SK-N-SH treated with all-trans-retinoic acid at 6 μM for 48 hours (cell line): ENCODE data around the gene C8B.

Source experiments
- BACH2 ChIP-seq: fragments of 250-450 bp; sonication (Bioruptor Pico); IDR thresholded peaks from 2 replicates; pipeline ENCODE4 v1.9.0; 2021; ENCODE audit warnings: mild to moderate bottlenecking, borderline replicate concordance
- CREB5 ChIP-seq: fragments of 250-450 bp; sonication (Bioruptor Pico); IDR thresholded peaks from 2 replicates; pipeline ENCODE4 v1.5.1; 2020; ENCODE audit warnings: low read depth, mild to moderate bottlenecking, moderate library complexity
- PATZ1 ChIP-seq: fragments of 250-450 bp; sonication (Bioruptor Pico); IDR thresholded peaks from 2 replicates; pipeline ENCODE4 v1.8.0; 2020; ENCODE audit warnings: mild to moderate bottlenecking, moderate library complexity, borderline replicate concordance
- RARB ChIP-seq: fragments of 250-450 bp; sonication (Bioruptor Pico); IDR thresholded peaks from 2 replicates; pipeline ENCODE4 v1.8.0; 2021; ENCODE audit warnings: mild to moderate bottlenecking, moderate library complexity
- SNAI2 ChIP-seq: fragments of 250-450 bp; sonication (Bioruptor Pico); IDR thresholded peaks from 2 replicates; pipeline ENCODE4 v1.5.0; 2020; ENCODE audit warnings: mild to moderate bottlenecking, moderate library complexity
- TCF4 ChIP-seq: fragments of 250-450 bp; sonication (Bioruptor Pico); IDR thresholded peaks from 2 replicates; pipeline ENCODE4 v1.8.0; 2021; ENCODE audit warnings: mild to moderate bottlenecking, moderate library complexity, borderline replicate concordance
- ZFP30 ChIP-seq: fragments of 450-650 bp; formaldehyde crosslinking; IDR thresholded peaks from 2 replicates; pipeline ENCODE4 v1.5.0; 2022; ENCODE audit warnings: mild to moderate bottlenecking, moderate library complexity
- ZNF8 ChIP-seq: fragments of 450-650 bp; formaldehyde crosslinking; IDR thresholded peaks from 2 replicates; pipeline ENCODE4 v1.5.0; 2020; ENCODE audit warnings: mild to moderate bottlenecking, moderate library complexity

GRCh38 chr1:56938646-56939045 lies 27.2 kb downstream of the C8B start:
- TF ChIP-seq PATZ1 (CRISPR knock-in tag) (no peak), ZNF8 (CRISPR knock-in tag) (no peak), RARB (CRISPR knock-in tag) (no peak), SNAI2 (no peak), ZFP30 (CRISPR knock-in tag) (no peak), BACH2 (CRISPR knock-in tag) (no peak), TCF4 (CRISPR knock-in tag) (no peak), CREB5 (CRISPR knock-in tag) (no peak)
